NCI-H146 (cell line): Measurements from ENCODE around the gene DTX3L.

Experiments
- DNase-seq: peaks from one replicate; lab custom pipeline; 2025; lab: John Stamatoyannopoulos, UW

DTX3L gene

GRCh38 chr3:122564155-122564912 lies at the start of gene DTX3L, which contains the start of gene PARP9:
Gene DTX3L (plus strand): TSS chr3:122564338. CDS start chr3:122564427, 89 bp downstream.
Gene PARP9 (minus strand): TSS chr3:122564300. CDS start chr3:122559620, 4,680 bp downstream.
- DNase-seq = peak; percentile 87

GRCh38 chr3:122515020-122515468 lies 49.1 kb upstream of the DTX3L start:
- DNase-seq = no peak

GRCh38 chr3:122515870-122516269 lies 48.3 kb upstream of the DTX3L start:
- no peak for DNase-seq

- DNase-seq = no peak
These were observed 47.2 kb upstream of the DTX3L start for GRCh38 chr3:122516846-122517360.

GRCh38 chr3:122519693-122520092 lies 44.4 kb upstream of the DTX3L start:
- DNase-seq = no peak

GRCh38 chr3:122520861-122521260 lies 43.3 kb upstream of the DTX3L start:
- peak; percentile 4 for DNase-seq

GRCh38 chr3:122523317-122523716 lies 40.8 kb upstream of the DTX3L start:
- no peak for DNase-seq

GRCh38 chr3:122530164-122530563 lies 34.0 kb upstream of the DTX3L start:
- no peak for DNase-seq

- no peak for DNase-seq
These were observed 30.7 kb upstream of the DTX3L start for GRCh38 chr3:122533480-122533879.

- no peak for DNase-seq
These were observed 30.2 kb upstream of the DTX3L start for GRCh38 chr3:122533931-122534334.

GRCh38 chr3:122535964-122536631 lies 28.0 kb upstream of the DTX3L start:
- no peak for DNase-seq

- no peak for DNase-seq
These were observed 27.5 kb upstream of the DTX3L start for GRCh38 chr3:122536632-122537001.

- DNase-seq = no peak
These were observed 25.1 kb upstream of the DTX3L start for GRCh38 chr3:122538956-122539490.

- DNase-seq = no peak
These were observed 18.0 kb upstream of the DTX3L start for GRCh38 chr3:122546151-122546550.

GRCh38 chr3:122548076-122548475 lies 16.1 kb upstream of the DTX3L start:
- DNase-seq = no peak

- DNase-seq = no peak
These were observed 15.5 kb upstream of the DTX3L start for GRCh38 chr3:122548619-122549018.

- no peak for DNase-seq
These were observed 11.0 kb upstream of the DTX3L start for GRCh38 chr3:122553171-122553570.

- peak; percentile 23 for DNase-seq
These were observed 8.7 kb upstream of the DTX3L start for GRCh38 chr3:122555275-122556071.

GRCh38 chr3:122557356-122557755 lies 6.8 kb upstream of the DTX3L start:
- no peak for DNase-seq

- no peak for DNase-seq
These were observed 5.5 kb upstream of the DTX3L start for GRCh38 chr3:122558605-122559004.

GRCh38 chr3:122559906-122560305 lies 4.2 kb upstream of the DTX3L start:
- DNase-seq = no peak

GRCh38 chr3:122560680-122561079 lies 3.5 kb upstream of the DTX3L start:
- DNase-seq = peak; percentile 63
